ENCODE results near the gene CREBBP.

DNA sequence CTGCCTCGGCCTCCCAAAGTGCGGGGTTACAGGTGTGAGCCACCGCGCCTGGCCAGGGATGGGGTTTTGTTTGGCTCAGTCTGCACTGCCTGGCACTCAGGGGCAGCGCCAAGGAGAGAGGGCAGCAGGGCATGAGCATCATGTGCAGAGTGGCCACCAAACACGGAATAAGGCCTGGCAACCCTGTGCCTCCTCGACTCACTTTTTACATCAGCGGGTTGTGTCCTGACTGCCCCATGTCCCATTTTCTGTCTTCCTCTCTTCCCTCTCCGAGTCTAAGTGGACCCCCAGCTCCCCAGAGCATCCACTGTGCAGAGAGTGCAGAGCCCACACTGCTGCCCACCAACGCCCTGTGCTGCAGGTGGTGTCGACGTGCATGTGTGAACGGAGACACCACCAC lies 145.0 kb downstream of the CREBBP start:
- TF ChIP-seq, protein P1, sequence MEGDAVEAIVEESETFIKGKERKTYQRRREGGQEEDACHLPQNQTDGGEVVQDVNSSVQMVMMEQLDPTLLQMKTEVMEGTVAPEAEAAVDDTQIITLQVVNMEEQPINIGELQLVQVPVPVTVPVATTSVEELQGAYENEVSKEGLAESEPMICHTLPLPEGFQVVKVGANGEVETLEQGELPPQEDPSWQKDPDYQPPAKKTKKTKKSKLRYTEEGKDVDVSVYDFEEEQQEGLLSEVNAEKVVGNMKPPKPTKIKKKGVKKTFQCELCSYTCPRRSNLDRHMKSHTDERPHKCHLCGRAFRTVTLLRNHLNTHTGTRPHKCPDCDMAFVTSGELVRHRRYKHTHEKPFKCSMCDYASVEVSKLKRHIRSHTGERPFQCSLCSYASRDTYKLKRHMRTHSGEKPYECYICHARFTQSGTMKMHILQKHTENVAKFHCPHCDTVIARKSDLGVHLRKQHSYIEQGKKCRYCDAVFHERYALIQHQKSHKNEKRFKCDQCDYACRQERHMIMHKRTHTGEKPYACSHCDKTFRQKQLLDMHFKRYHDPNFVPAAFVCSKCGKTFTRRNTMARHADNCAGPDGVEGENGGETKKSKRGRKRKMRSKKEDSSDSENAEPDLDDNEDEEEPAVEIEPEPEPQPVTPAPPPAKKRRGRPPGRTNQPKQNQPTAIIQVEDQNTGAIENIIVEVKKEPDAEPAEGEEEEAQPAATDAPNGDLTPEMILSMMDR (IDR thresholded peaks at IDR 0.05) = no peak
- no peak for TF ChIP-seq POLR2AphosphoS5 (IDR thresholded peaks at IDR 0.05)

Measured in upper lobe of left lung (tissue), 4 donors.